ENCODE data around the gene C11orf86.

C11orf86 gene

DNA sequence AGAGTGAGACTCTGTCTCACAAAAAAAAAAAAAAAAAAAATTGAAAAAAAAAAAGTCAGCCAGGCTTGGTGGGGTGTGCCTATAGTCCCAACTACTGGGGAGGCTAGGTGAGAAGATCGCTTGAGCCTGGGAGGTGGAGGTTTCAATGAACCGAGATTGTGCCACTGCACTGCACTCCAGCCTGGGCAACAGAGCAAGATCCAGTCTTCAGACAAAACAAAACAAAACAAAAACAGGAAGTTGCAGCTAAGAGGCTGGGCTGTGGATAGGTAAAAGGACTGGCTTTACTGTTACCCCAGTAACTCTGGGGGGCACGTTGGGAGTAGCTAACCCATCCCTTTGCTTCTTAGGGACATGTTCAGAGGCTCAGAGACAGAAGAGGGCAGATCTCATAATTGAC is 10.6 kb upstream of the C11orf86 start:
- DNase-seq (ENCODE audit: low read depth, low spot score), result no peak
- no peak overlapping the region for H3K27ac ChIP-seq

DNA sequence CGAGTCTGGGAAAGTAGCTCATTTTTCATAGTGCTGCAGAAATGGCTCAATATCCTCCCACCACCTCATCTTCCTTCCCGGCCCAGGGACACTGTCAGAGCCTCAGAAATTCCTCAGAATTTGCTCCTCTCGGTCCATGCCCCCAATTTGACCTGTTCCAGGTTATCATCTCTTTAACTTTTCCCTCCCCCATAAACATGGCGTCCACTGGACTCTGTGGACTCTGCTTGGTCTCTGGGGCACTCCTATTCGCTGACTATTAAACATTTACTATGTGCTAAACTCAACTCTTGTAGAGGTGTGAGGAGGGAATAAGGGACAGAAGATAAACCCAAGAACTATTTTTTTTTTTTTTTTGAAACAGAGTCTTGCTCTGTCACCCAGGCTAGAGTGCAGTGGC is 8.8 kb upstream of the C11orf86 start:
- H3K27ac ChIP-seq, result no peak overlapping the region

DNA sequence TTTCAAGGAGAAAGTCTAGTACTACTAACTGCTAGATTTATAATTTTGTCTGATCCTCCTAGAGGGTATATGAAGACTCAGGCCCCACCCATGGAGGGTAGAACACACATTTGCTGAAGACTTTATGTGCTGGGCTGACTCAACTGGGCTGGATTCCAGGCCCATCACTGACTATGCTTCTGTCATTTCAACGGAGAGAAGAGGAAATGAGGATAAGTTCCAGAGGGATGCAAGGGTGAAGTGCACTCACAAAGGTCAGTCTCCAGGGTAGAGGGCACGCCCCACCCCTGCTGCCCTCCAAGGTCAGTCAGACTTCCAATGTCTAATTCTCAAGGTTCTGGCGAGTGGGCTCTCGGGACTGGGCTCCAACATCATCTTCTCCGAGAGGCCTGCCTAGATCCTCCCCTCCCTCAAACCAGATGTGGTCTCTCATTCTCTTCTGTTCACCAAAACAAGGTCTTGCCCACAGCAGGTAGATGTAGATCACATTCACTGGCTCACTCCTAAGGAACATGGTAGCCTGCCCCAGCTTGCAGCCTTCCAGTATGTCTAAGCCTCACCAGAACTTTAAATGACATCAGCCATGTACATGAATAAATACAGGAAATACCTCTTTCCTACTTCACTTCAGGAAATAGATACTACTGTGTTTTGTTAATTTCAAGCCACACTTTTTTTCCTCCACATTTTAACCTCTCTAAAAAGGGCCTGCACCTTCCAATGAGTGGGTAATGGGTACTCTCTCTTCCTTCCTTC is 7.3 kb upstream of the C11orf86 start:
- H3K27ac ChIP-seq, result peak overlapping the region; percentile 98
- DNase-seq (ENCODE audit: low read depth, low spot score), result peak; percentile 81

More for the DNA sequence above, 8.8 kb upstream of the C11orf86 start:
- DNase-seq (ENCODE audit: low read depth, low spot score), result no peak

DNA sequence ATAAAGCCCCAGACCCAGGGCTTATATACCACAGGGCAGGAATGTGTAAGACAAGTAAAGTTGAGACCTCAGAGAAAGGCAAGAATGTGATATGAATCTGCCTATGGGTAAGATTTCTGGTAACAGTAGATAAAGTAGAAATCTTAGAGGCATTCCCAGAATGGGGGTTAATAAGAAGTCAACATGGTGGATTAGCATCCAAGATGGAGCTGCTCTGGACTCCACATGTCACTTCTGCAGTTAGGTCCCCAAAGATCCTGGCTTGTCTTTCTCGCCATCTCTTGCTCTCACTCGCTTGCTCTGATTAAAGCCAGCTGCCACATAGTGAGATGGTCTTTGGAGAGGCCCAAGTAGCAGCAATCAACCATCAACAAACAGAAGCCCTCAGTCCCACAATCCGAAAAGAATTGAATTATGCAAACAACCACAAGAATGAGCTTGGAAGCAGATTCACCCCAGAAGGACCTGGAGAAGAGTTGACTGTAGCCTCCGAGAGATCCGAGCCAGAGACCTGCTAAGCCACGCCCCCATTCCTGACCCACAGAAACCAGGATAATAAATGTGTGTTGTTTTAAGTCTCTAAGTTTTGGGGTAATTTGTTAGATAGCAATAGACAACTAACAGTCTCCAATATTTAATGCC is 5.4 kb upstream of the C11orf86 start:
- H3K27ac ChIP-seq, result peak overlapping the region; percentile 98
- DNase-seq (ENCODE audit: low read depth, low spot score), result no peak

DNA sequence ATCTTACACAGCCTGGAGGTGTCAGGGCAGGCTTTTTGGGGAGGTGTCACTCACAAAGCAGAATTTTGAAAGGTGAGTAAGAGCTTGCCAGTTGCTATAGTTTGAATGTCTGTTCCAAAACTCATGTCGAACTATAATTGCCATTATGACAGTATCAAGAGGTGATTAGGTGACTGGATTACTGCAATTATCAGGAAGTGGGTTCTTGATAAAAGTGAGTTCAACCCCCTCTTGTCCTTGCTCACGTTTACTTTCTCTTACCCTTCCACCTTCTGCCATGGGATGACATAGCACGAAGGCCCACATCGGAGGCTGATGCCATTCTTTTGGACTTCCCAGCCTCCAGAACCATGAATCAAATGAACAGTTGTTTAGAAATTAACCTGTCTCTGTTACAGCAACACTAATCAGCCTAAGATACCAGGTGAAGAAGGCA is 4.7 kb upstream of the C11orf86 start:
- DNase-seq (ENCODE audit: low read depth, low spot score), result no peak
- H3K27ac ChIP-seq, result peak overlapping the region; percentile 98

DNA sequence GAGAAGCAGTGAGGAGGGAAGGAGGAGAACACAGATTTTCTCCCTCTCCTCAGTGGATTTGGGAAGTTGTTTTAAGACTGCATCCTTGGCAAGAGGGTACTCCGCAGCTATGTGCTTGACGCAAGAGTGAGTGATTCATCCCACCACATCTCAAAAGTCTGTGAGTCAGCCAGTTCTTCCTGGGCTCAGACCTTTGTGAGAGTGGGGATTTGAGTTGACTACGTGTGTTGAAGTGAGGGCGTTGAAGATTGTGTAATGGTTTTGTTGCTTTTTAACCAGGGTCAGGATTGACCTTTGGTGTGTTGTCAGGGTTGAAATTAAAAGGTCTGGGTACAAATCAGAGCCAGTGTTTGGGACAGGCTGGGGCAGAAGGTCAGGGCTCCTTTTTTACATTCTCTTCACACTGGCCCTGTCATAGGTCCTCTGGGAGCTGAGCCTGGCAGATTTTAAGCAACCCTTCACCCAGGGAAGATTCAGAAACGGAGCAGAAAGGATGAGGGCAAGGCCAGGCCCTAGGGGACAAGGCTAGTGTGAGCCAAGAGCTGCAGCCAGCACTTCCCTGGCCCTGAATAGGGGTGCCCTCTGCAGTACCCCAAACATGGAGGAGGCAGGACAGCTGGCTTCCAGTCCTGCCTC is 4.2 kb upstream of the C11orf86 start:
- H3K27ac ChIP-seq, result peak overlapping the region; percentile 98
- DNase-seq (ENCODE audit: low read depth, low spot score), result peak; percentile 95

DNA sequence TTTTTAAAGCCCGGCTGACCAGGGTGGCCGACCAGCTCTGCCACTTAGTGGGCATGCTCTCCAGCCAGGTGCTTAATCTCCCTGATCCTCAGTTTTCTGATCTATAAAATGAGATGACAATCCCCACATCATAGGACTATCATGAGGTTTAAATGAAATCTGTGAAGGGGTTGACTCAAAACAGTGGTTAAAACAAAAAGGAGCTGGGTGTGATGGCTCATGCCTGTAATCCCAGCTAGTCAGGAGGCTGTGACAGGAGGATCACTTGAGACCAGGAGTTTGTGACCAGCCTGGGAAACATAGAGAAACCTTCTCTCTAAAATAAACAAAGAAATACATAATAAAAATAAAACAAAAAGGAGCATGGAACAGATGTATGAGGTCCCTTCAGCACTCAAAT is 3.6 kb upstream of the C11orf86 start:
- no peak for DNase-seq (ENCODE audit: low read depth, low spot score)
- H3K27ac ChIP-seq, result peak overlapping the region; percentile 98

DNA sequence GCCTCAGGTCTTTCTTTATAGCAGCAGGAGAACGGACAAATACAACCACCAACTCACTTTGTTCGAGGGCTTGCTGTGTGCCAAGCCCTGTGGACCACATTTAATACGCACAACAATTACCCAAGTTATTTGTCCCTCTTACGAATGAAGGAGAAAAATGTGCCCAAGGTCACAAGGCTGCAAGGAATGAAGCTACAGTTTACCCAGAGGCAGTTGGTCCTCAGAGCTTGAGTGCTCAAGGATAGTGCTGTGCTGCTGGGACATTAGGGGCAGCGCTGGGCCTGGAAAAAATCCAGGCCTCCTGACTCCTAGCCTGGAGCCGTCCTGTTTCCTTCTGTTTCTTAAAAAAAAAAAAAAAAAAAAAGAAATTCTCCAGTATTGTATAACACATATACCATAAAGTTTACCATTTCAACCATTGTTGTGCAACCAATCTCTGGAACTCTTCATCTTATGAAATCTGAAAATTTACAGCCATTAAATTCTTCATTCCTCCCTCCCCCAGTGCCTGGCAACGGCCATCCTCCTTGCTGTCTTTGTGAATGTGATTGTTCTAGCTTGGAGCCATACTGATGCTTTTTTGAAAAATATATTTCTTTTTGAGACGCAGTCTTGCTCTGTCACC is 1.0 kb upstream of the C11orf86 start:
- no peak overlapping the region for H3K27ac ChIP-seq
- DNase-seq (ENCODE audit: low read depth, low spot score), result no peak

DNA sequence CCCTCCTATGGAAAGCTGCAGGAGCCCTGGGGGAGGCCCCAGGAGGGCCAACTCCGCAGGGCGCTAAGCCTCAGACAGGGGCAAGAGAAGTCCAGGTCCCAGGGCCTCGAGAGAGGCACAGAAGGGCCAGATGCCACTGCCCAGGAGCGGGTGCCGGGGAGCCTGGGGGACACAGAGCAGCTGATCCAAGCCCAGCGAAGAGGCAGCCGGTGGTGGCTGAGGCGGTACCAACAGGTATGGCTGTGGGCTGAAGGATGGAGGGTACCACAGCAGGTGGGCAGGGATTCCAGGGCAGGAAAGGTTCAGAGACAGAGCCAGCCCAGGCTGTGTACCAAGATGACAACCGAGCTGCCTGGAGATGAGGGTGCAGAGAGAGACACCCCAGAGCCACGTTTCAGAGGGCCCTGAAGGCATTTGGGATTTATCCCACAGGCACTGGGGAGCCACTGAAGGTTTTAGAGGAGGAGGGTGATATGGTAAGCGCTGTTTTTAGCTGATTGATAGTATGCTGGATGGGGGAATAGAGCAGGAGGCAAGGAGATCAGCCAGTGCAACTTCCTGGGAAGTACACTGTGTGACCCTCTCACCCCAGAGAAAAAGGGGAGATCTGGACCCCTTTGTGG is 412 bp downstream of the C11orf86 start:
- no peak overlapping the region for H3K27ac ChIP-seq
- DNase-seq (ENCODE audit: low read depth, low spot score), result no peak

DNA sequence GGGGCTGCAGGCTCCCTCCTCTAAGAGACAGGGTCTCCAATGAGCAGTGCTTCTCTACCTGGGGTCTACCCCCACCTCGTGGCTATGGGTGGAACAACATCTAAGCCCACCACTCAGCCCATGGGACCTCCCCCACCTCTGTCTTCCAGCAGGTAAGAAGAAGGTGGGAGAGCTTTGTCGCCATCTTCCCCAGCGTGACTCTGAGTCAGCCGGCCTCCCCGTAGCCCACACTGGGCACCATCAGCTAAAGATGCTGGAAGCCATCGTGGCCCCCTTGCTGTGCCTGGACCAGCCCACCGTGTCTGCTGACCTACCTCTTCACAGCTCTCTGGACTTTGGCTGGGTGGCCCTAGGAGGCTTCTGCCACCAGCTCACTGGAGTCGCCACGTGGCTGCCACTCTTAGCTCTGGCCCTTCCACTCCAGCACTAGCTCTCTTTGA is 944 bp downstream of the C11orf86 start:
- DNase-seq (ENCODE audit: low read depth, low spot score), result no peak

DNA sequence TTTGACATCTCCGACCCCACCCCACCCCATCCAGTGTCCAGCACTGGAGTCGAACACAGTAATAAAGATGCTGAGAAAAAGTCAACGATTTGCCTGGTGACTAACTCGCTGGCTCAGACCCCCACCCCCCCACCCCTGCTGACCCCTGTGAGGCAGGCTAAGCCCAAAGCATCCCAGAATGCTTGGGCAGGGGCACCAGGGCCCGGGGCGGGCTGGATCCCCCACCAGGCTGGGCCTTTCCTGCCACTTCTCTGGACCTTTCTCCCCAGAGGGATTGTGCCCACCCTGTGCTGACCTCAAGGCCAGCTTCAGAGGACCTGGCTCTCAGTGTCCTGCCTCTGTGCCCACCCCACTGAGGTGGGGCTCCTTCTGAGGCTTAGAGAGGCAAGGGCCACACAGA is 1.8 kb downstream of the C11orf86 start:
- no peak for DNase-seq (ENCODE audit: low read depth, low spot score)
- no peak overlapping the region for H3K27ac ChIP-seq

More for the DNA sequence above, 944 bp downstream of the C11orf86 start:
- no peak overlapping the region for H3K27ac ChIP-seq

DNA sequence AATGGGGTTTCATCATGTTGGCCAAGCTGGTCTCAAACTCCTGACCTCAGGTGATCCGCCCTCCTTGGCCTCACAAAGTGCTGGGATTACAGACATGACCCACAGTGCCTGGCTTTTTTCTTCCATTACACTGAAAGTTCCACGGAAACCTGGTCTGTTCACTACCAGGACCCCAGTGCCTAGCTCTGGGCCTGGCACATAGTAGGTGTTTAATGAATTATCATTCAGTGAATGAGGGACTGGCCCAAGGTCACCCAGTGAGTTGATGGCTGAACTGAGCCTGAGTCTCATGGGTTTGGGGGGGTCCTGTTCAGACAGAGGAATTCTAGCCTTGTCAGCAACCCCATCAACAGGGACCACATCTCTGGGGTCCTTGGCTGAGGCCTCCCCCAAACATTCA is 3.1 kb downstream of the C11orf86 start:
- DNase-seq (ENCODE audit: low read depth, low spot score), result no peak
- no peak overlapping the region for H3K27ac ChIP-seq

DNA sequence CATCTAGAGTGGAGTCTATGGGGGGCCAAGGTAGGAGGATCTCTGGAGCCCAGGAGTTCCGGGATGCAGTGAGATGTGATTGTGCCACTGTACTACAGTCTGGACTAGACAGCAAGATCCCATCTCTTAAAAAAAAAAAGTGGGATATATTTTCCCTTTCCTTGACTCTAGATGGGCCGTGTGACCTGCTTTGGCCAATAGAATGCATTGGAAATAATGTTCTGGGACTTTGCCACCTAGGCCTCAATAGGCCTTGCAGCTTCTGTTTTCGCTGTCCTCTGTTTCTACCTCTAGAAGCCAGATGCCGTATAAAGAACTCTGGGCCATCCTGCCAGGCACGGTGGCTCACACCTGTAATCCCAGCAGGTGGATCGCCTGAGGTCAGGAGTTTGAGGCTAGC is 3.6 kb downstream of the C11orf86 start:
- no peak for DNase-seq (ENCODE audit: low read depth, low spot score)
- H3K27ac ChIP-seq, result no peak overlapping the region

DNA sequence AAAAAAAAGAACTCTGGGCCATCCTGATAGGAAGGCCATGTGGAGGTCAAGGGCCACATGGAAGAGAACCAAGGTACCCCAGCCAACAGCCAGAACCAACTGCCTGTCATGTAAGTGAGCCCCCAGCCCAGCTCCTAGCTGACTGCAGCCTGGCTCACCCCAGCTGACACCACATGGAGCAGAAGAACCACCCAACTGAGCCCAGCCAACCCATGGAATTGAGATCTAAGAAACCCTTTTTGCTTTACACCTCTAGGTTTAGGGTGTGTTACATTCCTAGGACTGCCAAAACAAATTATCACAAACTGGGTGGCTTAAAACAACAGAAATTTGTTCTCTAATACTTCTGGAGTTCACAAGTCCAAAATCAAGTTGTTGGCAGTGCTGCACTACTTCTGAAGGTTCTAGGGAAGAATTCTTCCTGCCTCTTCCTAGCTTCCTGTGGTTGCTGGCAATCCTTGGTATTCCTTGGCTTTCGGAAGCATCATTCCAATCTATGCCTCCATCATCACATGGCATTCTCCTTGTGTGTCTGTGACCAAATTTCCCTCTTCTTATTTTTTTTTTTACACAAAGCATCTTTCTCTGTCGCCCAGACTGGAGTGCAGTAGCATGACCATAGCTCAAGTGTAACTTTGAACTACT is 4.4 kb downstream of the C11orf86 start:
- DNase-seq (ENCODE audit: low read depth, low spot score), result no peak
- H3K27ac ChIP-seq, result no peak overlapping the region

DNA sequence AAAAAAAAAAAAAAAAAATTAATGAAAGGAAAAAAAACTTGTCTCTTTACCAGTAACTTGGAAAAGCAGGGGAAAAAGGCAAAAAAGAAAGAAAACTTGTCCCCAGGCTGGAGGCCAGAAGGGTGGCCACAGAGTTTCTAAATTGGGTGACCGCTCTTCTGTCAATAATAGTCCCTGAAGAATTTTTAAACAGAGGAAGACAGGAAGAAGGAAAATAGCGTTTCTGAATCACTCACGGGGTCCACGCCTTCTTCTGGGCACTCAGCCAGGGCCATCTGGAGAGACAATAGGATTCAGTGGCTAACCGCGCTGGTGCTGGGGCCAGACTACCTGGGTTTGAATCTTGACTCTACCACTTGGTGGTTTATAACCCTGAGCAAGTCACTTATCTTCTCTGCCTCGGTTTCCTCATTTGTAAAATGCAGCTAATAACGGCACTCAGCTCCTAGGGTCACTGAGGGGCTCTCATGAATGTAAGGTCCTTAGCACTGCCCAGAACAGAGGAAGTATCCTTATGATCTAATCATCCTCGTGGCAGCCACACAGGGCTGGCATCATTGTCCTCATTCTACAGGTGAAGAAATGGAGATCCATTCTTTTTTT is 7.0 kb downstream of the C11orf86 start:
- peak overlapping the region; percentile 37 for H3K27ac ChIP-seq
- peak; percentile 67 for DNase-seq (ENCODE audit: low read depth, low spot score)

DNA sequence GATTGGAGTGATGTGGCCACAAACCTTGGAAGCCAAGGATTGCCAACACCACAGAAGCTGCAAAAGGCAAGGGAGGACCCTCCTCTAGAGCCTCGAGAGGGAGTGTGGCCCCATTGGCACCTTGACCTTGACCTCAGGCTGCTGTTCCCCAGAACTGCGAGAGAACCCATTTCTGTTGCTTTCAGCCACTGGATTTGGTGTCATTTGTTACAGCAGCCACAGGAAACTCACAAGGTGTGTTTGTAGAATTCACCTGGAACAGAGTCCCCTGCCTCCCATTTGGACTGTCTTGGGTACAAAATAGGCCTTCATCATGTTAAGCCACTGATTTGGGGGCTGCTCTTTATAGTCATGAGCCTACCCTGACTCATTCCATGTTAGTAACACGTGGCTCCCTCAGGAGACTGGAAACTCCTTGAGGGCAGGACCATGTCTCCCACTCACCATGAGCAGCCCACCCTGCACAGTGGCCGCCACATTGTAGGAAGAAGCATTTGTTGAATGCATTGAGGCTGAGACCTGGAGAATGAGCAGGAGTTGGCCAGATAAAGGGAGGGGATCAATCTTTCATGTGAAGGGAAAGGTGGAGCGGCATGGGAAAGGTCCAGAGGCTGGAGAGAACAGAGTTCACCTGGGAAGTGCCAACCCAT is 8.3 kb downstream of the C11orf86 start:
- no peak overlapping the region for H3K27ac ChIP-seq
- DNase-seq (ENCODE audit: low read depth, low spot score), result no peak

DNA sequence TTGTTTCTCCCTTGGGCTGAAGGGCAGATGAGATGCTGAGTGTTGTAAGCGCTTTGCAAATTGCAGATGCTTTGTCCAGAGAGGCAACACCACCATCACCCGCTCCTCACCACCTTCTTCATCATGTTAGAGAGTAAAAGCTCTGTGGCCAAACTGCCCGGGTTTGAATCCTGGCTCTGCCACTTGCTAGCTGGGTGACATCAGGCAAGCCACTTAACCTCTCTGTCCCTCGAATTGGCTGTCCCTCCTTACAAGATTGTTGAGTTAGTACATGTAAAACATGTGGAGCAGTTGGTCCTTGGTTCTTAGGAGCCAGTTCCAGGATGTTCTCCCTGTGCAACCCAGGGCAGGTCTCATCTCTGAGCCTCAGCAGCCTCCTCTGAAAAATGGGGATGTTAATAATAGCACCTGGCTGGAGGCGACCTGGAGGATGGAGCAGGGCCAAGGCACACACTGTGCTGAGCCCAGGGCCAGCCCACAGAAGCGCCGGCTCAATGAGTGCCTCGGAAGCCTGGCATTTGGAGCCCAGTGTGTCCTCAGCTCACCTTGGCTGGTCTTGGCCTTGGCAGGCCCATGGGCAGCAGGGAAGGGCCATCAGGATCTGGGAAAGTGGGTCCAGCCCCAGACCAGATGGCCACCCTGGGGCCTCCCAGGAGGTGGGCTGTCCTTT is 10.5 kb downstream of the C11orf86 start:
- H3K27ac ChIP-seq, result no peak overlapping the region

DNA sequence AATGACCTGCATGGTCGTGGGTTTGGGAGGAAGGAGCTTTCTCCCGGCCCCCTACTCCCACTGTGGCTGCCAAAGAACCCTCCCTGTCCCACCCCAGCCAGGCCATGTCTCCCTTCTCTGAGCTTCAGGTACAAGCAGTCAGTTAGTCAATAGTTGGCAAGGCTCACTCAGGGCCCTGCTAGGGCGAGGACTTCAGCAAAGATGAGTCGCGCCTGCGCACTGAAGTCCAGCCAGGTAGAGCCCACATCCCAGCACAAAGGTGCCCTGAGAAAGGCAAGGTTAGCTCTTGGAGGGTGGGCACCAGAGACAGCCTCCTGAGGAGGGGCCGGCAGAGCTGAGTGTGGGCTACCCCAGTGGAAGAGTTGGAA is 11.1 kb downstream of the C11orf86 start:
- H3K27ac ChIP-seq, result no peak overlapping the region

More for the DNA sequence above, 10.5 kb downstream of the C11orf86 start:
- no peak for DNase-seq (ENCODE audit: low read depth, low spot score)

More for the DNA sequence above, 11.1 kb downstream of the C11orf86 start:
- DNase-seq (ENCODE audit: low read depth, low spot score), result peak; percentile 18

Data from epithelial cell of prostate (primary cell).